EH (cell line): Measurements from ENCODE around the gene MCTP1.
A peak's percentile ranks its signal among the peaks of the same experiment; 100 is the strongest.
"Not testable (repeated sequence)": the region's sequence is repeated elsewhere in the genome, so short reads cannot be mapped to it uniquely, and the experiment has no call there.

Experiments
- DNase-seq: peaks from one replicate; pipeline ENCODE4 v3.0.0-alpha.2; 2015; ENCODE audit warnings: low read depth

MCTP1 gene

GRCh38 chr5:94870511-94871183 lies 414.2 kb downstream of the MCTP1 start:
- DNase-seq, result no peak

- no peak for DNase-seq
These were observed 415.0 kb downstream of the MCTP1 start for GRCh38 chr5:94869921-94870320.

- no peak for DNase-seq
These were observed 420.9 kb downstream of the MCTP1 start for GRCh38 chr5:94863951-94864350.

GRCh38 chr5:94857111-94857510 lies 427.8 kb downstream of the MCTP1 start:
- DNase-seq, result no peak

- no peak for DNase-seq
These were observed 428.6 kb downstream of the MCTP1 start for GRCh38 chr5:94856257-94856800.

- DNase-seq, result no peak
These were observed 429.4 kb downstream of the MCTP1 start for GRCh38 chr5:94855543-94855942.

- DNase-seq, result no peak
These were observed 431.8 kb downstream of the MCTP1 start for GRCh38 chr5:94853120-94853519.

GRCh38 chr5:94850960-94851359 lies 433.9 kb downstream of the MCTP1 start:
- DNase-seq, result no peak

GRCh38 chr5:94849821-94850736 lies 434.8 kb downstream of the MCTP1 start:
- peak; percentile 47 for DNase-seq

- DNase-seq, result no peak
These were observed 435.6 kb downstream of the MCTP1 start for GRCh38 chr5:94849324-94849723.

- no peak for DNase-seq
These were observed 437.2 kb downstream of the MCTP1 start for GRCh38 chr5:94847726-94848125.

GRCh38 chr5:94847019-94847418 lies 437.9 kb downstream of the MCTP1 start:
- no peak for DNase-seq

- DNase-seq, result not testable (repeated sequence)
These were observed 439.2 kb downstream of the MCTP1 start for GRCh38 chr5:94845696-94846095.

- DNase-seq, result no peak
These were observed 443.1 kb downstream of the MCTP1 start for GRCh38 chr5:94841598-94842322.

GRCh38 chr5:94833851-94834250 lies 451.0 kb downstream of the MCTP1 start:
- no peak for DNase-seq

GRCh38 chr5:94832685-94833084 lies 452.2 kb downstream of the MCTP1 start:
- no peak for DNase-seq

GRCh38 chr5:94830520-94830919 lies 454.4 kb downstream of the MCTP1 start:
- peak; percentile 8 for DNase-seq

- not testable (repeated sequence) for DNase-seq
These were observed 456.7 kb downstream of the MCTP1 start for GRCh38 chr5:94828222-94828621.

GRCh38 chr5:94820488-94820887 lies 464.4 kb downstream of the MCTP1 start:
- DNase-seq, result no peak

GRCh38 chr5:94818904-94819303 lies 466.0 kb downstream of the MCTP1 start:
- no peak for DNase-seq

GRCh38 chr5:94815313-94816039 lies 469.4 kb downstream of the MCTP1 start:
- no peak for DNase-seq

- DNase-seq, result no peak
These were observed 472.7 kb downstream of the MCTP1 start for GRCh38 chr5:94812232-94812631.
